GM18520 (cell line): ENCODE measurements around the gene SFT2D3.

ENCODE experiments used
- ATAC-seq: cut with Tn5 transposase; IDR thresholded peaks from one replicate; pipeline ENCODE4 v1.9.1; 2021; ENCODE audit not compliant: unreplicated experiment

The SFT2D3 gene

DNA sequence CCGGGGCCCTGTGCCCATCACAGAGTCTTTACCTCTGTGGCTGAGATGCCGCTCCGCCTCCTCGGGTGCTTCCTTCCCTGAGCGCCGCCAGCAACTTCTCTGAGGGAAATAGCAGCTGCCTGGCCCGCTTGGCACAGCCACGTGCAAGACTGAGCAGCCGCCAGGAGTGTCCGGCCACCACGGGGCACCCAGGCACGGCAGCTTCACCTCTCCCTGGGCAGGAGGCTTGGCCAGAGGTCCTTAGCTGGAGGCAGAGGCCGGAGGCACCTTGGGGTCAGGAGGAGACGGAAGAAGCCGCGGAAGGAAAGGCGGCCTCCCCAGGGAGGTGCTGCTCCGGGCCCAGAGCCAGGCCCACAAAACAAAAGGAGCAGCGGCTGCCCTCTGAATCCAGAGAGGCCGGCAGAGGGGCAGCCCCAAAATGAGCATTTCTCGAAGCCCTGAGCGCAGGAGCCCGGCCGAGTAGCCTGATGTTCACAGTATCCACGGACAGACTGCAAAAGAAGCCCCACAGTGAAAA lies 20.0 kb upstream of the SFT2D3 start:
- no peak for ATAC-seq

DNA sequence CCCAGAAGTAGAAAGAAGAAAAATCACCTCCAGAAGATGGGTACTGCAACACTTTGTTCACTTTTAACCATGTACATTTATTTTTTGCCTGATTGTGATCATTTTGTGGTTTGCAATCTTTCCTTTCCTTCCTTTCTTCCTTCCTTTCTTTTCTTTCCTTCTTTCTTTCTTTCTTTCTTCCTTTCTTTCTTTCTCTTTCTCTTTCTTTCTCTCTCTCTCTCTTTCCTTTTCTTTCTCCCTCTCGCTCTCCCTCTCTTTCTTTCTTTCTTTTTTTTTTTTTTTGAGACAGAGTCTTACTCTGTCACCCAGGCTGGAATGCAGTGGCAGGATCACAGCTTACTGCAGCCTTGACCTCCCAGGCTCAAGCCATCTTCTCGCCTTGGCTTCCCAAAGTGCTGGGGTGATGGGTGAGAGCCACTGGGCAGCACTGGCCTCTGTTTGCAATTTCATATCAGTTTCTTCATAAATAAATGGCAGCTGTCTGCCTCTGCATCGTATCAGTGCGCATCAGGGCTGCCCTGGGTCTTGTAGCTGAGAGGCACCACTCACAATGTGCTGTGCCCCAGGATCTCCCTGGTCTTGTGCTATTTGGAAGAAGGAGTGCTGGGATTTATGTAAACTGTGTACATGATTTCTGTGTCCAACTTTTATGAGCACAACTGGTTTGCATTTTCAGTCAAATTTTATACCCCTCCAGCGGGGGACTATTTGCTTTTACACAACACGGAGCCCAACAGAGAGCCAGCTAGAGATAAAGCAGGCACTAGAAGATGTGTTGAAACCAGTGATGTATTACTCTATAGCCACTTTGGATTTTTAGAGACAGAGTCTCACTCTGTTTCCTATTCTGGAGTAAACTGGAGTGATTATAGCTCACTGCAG lies 19.1 kb upstream of the SFT2D3 start:
- no peak for ATAC-seq

- no peak for ATAC-seq
Measured at GRCh38 chr2:127683056-127683455, 18.2 kb upstream of the SFT2D3 start.

- no peak for ATAC-seq
Measured at GRCh38 chr2:127683757-127684156, 17.5 kb upstream of the SFT2D3 start.

- ATAC-seq, result no peak
Measured at GRCh38 chr2:127685410-127686080, 15.8 kb upstream of the SFT2D3 start.

DNA sequence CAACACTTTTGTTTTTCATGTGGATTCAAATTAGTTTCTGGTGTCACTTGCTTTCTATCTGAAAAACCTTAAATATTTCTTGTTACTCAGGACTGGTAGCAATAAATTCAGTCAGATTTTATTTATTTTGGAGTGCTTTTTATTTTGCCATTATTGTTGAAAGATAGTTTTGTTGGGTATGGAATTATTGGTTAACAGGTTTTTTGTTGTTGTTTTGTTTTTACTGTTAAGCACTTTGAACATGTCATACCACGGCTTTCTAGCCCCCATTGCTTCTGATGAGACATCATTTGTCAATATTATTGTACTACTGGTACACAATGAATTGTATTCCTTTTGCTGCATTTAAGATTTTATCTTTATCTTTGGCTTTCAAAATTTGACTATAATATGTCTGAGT lies 12.9 kb upstream of the SFT2D3 start:
- ATAC-seq, result no peak

GRCh38 chr2:127690696-127691095 lies 10.6 kb upstream of the SFT2D3 start:
- ATAC-seq, result no peak

DNA sequence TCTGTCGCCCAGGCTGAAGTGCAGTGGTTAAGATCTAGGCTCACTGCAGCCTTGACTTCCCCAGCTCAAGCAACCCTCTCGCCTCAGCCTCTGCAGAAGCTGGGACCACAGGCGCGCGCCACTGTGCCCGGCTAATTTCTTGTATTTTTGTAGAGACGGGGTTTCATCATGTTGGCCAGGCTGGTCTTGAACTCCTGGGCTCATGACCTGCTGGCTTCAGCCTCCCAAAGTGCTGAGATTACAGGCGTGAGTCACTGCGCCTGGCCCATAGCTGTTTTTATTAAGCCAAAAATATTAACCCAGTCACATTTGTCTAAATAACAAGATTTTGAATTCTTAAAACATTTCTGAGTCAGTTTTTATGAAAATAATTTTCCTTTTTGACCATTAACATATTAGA lies 6.3 kb upstream of the SFT2D3 start:
- ATAC-seq, result no peak

DNA sequence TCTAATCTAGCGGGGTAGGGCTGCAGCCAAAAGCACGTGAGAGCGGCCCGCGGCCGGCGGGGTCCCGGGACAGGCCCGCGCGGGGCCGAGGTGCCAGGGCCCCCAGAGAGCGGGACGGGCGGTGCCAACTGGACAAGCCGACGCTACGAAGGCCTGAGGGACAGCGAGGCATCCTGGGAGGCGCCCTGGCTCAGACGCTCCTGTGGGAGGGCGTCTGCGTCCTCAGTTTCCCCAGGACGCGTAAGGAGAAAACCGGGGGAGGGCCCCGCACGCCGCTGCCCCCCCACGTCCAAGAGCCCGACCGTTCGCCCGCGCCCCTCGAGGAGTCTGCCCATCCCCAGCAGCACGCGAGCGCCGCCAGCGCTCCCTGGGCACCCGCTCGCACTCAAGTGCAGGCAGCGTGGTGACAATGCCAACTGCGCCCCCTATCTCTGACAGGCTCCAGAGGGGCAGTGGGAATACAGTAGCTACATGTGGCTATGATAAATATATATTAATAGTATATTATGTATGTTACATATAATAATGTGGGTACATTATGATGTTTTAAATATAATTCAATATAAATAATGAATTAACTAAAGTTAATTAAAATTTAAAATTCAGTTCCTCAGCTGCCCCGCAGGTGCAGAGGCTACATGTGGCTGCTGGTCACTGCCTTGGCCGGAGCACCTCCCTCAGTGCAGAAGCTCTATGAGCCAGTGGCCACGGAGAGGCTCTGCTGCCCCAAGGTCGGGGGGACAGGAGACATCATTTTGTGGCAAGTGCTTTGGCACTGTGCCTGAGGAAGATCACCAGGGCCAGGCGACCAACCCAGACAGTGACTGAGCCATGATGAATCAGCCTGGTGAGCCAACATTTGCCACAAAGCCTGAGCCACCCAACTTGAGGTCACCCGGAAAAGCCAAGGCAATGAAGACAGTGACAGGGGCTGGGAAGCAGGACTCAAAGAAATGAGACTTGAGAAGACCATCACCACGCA lies 5.5 kb upstream of the SFT2D3 start:
- ATAC-seq, result no peak

DNA sequence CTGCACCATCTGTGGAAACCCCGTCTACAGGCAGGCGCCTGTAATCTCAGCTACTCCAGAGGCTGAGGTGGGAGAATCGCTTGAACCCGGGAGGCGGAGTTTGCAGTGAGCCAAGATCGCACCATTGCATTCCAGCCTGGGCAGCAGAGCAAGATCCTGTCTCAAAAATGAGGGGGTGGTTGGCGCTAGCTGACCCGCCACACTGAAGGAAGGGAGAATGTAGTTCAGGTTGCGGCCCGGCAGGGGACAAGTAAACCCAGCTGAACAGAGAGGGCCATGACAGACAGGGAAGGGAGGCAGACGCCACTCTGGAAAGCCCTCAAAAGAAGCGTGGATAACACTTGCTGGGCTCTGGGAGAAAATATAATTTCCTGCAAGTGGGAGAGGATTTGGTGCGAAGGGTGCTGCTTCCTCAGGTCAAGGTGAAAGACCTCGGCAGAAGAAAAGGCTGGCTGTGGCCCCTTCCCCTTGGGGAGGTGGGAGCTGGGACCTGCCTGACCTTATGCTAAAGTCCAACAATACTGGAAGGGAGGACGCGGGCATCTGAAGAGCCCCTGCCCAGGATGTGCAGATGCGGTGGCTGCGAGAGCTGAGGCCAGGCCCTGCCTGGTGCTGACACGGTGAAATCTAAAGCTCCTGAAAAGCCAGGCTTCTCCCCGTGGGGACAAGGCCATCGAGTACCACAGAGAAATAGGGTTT lies 3.7 kb upstream of the SFT2D3 start:
- ATAC-seq, result no peak

- ATAC-seq, result no peak
Measured at GRCh38 chr2:127698553-127699355, 2.5 kb upstream of the SFT2D3 start.

DNA sequence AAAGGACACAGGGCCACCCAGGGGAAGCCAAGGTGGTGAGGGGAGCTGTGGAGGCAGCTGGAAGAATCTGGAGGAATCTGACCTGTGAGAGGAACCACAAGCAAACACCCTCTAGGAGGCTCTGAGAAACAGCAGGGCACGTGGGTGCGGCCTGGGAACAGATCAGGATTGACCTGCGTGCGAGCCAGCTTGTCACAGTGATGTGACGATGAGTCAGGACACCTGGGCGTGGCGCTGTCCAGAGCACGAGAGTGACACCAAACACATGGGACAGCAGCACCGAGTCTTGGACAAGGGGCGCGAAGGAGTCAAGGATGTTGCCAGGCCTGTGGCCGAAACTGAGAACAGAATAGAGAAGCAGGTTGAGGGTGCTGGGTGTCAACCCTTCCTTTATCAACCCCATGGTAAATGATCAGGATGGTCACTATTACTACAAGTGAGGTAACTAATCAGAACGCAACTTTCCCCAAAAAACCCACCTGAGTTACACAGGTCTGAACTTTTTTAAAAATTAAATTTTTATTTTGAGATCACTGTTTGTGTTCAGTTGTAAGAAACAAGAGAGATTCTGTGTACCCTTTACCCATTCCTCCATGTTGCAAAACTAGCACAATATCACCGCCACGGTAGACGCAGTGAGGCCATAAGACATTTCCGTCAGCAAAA lies 637 bp upstream of the SFT2D3 start:
- ATAC-seq, result peak; percentile 56

- peak; percentile 29 for ATAC-seq
Measured at GRCh38 chr2:127701651-127702394, 526 bp downstream of the SFT2D3 start.

DNA sequence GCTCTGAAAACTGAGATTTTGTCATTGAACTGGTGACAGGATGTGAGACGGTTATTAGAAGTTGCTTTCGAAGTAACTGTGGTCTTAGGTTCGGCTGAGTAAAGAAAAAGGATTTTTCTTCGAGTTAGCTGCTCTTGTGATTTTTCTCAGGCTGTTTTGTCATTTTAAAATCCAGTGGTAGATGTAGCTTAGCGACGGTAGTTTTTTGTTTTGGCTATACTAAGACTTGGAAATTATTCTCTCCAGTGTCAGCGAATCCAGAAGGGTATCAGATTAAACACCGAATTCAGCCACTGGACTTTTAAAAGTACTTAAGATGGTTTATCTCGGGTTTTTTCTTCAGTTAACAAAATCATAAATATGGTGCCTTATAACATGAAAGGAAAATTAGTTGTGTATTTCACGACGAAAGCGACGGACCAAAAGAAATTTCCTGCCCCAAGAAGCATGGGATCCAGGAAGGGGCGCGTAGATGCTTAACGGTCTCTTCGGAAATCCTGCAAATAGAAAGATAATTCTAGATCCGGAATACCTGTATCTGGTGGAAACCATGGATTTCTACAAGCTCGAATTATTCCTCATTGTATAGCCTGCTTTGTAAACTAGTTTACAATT lies 1.2 kb downstream of the SFT2D3 start:
- ATAC-seq, result no peak

DNA sequence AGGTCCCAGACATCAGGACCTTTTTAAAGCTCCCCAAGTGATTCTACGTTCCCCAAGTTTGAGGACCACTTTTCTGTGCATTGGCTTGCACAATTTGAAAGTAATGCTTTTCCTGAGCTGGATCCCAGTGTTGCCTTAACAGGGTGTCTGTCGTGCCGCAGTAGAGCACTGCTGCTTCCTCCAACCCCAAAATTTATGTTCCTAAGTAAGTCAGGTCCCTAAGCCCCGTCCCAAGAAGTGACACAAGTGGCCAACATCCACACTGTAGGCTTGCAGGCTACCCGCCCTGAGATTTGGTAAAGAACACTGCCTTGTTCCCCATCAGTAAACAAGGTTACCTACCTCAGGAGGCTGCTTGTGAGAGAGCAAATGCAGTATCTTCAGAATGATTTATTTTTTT lies 2.0 kb downstream of the SFT2D3 start:
- no peak for ATAC-seq

GRCh38 chr2:127704641-127705390 lies 3.5 kb downstream of the SFT2D3 start:
- ATAC-seq, result no peak

DNA sequence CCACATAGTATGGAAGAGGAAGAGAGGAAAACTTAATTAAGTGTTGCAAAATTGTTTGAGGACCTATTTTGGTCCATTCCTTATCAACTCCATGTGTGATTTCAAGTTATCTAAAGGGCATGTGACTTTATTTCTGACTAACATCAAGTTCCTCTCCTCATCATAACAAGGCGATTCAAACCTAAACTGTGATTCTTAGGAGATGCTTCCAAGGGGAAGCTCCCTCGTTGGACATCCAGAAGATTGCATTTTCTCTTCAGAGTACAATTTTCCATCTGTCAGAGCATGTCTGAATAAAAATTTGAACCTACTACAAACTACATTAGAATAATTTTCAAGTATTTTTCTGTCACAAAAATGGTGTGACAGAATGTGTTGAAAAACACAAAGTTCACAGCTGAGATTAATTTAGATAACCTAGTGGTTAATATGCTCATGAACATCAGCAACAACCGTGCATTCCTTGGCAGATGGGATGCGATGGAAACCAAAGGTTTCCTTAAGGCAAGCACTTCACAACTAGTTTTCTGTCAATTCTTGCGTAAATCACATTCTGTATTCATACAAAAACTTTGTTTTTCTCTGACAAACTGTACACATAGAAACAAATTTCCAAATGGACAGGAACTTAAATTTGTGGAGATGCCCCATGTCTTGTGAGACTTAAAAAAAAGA lies 4.2 kb downstream of the SFT2D3 start:
- no peak for ATAC-seq
